Astrocyte of the spinal cord (primary cell): ENCODE measurements around the gene PTPN7.
A peak's percentile ranks its signal among the peaks of the same experiment; 100 is the strongest.

Experiments
- DNase-seq: peaks from one replicate; pipeline ENCODE4 v3.0.0; 2011; ENCODE audit warnings: low read depth, low spot score
- H3K4me3 ChIP-seq: 2 replicates; pipeline ENCODE4 v1.5.1; 2011; ENCODE audit warnings: low read depth, mild to moderate bottlenecking, low read length, moderate library complexity
- in situ Hi-C: cut with HindIII; loops from 2 replicates; pipeline ENCODE4 v1.10.0; 2017; ENCODE audit warnings: low sequenced_read_pairs
- TF ChIP-seq, protein P1 (sequence below): IDR thresholded peaks from 2 replicates; pipeline ENCODE4 v1.5.1; 2012; ENCODE audit warnings: low read depth, mild to moderate bottlenecking, low read length, inconsistent platforms

PTPN7 gene

DNA sequence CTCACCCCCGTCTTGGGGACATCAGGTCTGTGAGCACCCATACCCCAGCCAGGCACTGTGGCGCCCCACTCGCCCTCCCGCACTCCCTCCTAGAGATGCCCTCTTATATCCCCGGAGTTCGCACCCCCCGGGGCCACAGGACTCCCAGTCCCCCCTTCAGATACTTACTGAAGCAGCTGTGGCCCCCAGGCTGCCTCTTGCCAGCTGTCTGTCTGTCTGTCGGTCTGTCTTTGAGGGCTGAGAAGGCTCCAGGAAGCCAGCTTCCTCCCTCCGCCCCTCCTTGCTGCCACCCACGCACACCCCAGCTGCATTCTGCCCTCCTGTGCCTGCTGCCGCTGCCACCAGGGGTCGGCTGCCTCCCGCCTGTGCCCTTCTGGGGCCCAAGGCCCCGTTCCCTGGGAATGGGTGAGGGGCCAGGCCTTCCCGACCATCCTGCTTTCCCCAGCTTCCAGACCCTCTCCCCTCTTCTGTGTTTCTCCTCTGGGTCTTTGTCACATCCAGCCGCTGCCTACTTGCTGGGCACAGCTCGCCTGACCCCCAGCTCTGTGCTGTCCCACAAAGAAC, at the start of gene PTPN7:
TSS of gene PTPN7 (minus strand) at position 226 of the 564 bp plus-strand sequence. CDS start 1,200 bp downstream, outside the sequence.
- no peak for DNase-seq
- no peak within 1 kb of the TSS for H3K4me3 ChIP-seq
- TF ChIP-seq, protein P1, sequence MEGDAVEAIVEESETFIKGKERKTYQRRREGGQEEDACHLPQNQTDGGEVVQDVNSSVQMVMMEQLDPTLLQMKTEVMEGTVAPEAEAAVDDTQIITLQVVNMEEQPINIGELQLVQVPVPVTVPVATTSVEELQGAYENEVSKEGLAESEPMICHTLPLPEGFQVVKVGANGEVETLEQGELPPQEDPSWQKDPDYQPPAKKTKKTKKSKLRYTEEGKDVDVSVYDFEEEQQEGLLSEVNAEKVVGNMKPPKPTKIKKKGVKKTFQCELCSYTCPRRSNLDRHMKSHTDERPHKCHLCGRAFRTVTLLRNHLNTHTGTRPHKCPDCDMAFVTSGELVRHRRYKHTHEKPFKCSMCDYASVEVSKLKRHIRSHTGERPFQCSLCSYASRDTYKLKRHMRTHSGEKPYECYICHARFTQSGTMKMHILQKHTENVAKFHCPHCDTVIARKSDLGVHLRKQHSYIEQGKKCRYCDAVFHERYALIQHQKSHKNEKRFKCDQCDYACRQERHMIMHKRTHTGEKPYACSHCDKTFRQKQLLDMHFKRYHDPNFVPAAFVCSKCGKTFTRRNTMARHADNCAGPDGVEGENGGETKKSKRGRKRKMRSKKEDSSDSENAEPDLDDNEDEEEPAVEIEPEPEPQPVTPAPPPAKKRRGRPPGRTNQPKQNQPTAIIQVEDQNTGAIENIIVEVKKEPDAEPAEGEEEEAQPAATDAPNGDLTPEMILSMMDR, result no peak
- in situ Hi-C loops, result no loop called here

DNA sequence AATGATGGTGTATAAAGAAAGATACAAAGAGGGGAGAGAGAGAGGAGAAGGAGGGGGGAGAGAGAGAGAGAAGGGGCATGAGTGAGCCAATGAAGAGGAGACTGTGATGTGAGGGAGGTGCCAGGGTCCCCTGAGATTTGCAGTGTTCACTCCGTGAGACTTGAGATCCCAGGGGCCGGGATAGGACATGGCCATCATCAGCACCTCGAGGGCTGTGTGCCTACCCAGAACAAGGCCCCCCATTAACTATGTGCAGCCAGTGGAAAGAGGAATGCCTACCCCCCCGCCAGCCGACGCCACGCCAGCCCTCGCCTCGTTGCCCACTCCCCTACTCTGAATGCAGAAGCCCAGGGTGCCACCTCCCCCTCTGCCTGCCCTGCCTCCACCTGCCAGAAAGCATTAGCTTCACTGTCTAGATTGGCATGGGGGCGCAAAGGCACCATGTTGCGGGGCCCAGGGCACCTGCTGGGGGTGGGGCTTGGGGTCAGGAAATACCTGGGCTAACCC, 48.0 kb upstream of the PTPN7 start:
- DNase-seq, result no peak
- in situ Hi-C loops, result loop anchor here (25.0 kb wide), 1 partner anchor 104 kb away; no protein-coding TSS in a partner anchor
- TF ChIP-seq, protein P1, result no peak
- H3K4me3 ChIP-seq, result no peak overlapping the region

DNA sequence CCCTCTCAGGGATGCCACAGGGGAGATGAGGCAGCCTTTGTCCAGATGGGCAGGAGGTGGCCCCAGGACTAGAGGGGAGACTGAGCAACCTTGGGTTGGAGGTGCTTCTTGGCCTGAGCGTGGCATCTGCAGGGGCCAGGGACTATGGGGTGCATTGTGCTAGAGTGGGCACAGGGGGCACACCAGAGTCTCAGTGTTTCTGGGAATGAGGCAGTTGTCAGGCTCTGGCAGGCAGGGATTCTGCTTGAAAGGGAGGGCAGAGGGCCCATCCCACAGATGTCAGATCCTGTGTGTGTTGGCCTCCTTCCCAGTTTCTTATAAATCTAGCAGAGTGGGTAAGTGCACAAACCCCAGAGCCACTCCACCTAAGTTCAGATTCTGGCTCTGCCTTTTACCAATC, 46.9 kb upstream of the PTPN7 start:
- H3K4me3 ChIP-seq, result no peak overlapping the region
- TF ChIP-seq, protein P1, result peak; percentile 47
- in situ Hi-C loops, result loop anchor here (25.0 kb wide), 1 partner anchor 105 kb away; no protein-coding TSS in a partner anchor
- DNase-seq, result peak; percentile 84

DNA sequence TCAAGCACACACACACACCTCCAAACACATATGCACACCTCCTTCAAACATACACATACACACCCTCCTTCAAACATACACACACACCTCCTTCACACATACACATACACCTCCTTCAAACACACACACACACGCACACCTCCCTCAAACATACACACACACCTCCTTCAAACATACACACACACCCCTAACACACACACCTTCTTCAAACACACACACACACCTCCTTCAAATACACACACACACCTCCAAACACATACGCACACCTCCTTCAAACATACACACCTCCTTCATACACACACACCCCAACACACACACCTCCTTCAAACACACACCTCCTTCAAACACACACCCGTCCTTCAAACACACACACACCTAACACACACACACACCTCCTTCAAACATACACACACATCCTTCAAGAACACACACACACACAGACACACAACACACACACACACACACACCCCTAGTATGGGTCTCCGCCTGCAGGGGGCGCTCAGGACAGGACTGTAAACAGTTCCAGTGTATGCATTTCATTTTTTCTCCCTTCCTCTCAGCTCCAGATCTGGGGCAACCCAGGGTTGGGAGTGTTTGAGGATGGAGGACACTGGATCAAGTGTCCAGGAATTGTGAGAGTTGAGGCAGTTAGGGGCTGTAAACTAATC, 45.3 kb upstream of the PTPN7 start:
- TF ChIP-seq, protein P1, result peak; percentile 53
- no peak for DNase-seq
- H3K4me3 ChIP-seq, result no peak overlapping the region
- in situ Hi-C loops, result loop anchor here (25.0 kb wide), 1 partner anchor 107 kb away; no protein-coding TSS in a partner anchor

DNA sequence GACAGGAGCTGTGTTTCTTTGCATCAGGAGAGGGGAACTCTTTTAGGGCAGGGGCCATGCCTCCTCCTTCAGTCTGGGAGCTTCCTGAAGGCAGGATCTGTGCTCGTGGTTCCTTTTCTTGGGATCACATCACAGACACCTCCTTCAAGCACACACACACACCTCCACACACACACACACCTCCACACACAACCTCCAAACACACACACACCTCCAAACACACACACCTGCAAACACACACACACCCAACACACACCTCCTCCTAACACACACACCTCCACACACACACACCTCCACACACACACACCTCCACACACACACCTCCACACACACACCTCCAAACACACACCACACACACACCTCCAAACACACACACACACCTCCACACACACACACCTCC, 43.7 kb upstream of the PTPN7 start:
- TF ChIP-seq, protein P1, result no peak
- no peak for DNase-seq
- no peak overlapping the region for H3K4me3 ChIP-seq
- in situ Hi-C loops, result loop anchor here (25.0 kb wide), 1 partner anchor 108 kb away; no protein-coding TSS in a partner anchor

DNA sequence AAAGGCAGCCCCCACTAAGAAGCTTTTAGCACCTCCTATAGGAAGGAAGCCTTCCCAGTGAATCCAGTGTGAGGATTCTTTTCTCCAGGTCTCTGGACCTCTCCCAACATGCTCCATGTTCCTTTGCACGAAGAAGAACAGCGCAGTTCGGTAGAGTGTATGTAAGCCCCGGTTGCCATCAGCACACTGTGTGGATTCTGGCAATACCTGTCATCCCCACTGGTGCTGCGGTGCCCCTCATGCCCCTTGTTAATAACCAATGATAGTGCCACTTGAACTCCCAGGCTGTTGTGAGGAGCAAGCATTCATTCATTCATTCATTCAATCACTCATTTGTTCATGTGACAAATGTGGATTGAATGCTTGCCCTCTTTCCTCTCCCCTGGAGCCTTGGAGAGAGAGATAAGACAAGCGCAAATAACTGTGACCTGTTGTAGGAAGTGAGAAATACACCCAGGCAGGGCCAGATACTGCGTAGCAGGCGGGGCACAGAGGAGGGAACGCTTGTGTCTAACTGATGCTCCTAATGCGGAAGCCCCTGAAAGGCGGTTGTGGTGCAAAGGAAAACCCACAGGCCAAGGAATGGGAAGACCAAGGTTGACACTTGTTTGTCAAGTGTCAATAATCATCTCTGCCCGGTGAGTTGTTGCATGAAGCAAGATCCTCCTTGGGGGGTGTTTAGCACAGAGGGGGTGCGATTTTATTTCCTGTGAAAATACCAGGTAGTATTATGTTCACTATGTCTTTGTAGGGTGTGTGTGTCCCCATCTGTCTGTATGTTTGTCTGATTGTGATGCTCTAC, 43.0 kb upstream of the PTPN7 start:
- in situ Hi-C loops, result loop anchor here (25.0 kb wide), 1 partner anchor 109 kb away; no protein-coding TSS in a partner anchor
- no peak for DNase-seq
- no peak overlapping the region for H3K4me3 ChIP-seq
- TF ChIP-seq, protein P1, result no peak
